ENCODE results near the gene USP54.

DNA sequence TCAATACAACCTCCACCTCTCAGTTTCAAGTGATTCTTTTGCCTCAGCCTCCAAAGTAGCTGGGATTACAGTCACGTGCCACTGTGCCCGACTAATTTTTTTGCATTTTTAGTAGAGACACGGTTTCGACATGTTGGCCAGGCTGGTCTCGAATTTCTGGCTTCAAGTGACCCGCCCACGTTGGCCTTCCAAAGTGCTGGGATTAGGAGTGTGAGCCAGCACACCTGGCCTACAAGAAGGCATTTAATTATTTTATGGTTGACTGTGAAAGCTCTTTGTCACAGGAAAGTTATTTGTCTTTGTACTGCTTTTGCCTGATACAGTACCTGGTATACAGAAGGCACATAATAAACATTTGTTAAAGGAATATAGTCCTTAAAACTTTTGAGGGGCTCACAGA lies 37.3 kb upstream of the USP54 start:
- TF ChIP-seq, protein P1, sequence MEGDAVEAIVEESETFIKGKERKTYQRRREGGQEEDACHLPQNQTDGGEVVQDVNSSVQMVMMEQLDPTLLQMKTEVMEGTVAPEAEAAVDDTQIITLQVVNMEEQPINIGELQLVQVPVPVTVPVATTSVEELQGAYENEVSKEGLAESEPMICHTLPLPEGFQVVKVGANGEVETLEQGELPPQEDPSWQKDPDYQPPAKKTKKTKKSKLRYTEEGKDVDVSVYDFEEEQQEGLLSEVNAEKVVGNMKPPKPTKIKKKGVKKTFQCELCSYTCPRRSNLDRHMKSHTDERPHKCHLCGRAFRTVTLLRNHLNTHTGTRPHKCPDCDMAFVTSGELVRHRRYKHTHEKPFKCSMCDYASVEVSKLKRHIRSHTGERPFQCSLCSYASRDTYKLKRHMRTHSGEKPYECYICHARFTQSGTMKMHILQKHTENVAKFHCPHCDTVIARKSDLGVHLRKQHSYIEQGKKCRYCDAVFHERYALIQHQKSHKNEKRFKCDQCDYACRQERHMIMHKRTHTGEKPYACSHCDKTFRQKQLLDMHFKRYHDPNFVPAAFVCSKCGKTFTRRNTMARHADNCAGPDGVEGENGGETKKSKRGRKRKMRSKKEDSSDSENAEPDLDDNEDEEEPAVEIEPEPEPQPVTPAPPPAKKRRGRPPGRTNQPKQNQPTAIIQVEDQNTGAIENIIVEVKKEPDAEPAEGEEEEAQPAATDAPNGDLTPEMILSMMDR (IDR thresholded peaks at IDR 0.05): no peak
- no peak for TF ChIP-seq EP300 (IDR thresholded peaks at IDR 0.05; ENCODE audit: low read depth)
- no peak for TF ChIP-seq POLR2A (IDR thresholded peaks at IDR 0.05)
